HG02852 (cell line): ENCODE measurements around the gene IDH3G.

ENCODE experiments used
- ATAC-seq: cut with Tn5 transposase; IDR thresholded peaks from one replicate; pipeline ENCODE4 v1.9.1; 2021; ENCODE audit warnings: mild to moderate bottlenecking, moderate library complexity; ENCODE audit not compliant: unreplicated experiment

Gene IDH3G

GRCh38 chrX:153736071-153736820, 57.9 kb downstream of the IDH3G start:
- ATAC-seq = no peak
